Panc1 (cell line): Measurements from ENCODE around the gene LRRC71. TPM values are rescaled to one million over a fixed set of nuclear protein-coding genes. Genes with fewer than 3 reads are reported as not detected.

Source experiments
- ATAC-seq: fragments of 200-7000 bp; cut with Tn5 transposase; 2 replicates; pipeline ENCODE4 v1.9.1; 2020; ENCODE audit warnings: mild to moderate bottlenecking, moderate library complexity
- BruUV-seq: library from RNA; stranded (reverse); fragments of 400-500 nt; replicated peaks from 2 replicates; lab custom pipeline; 2021; lab: Mats Ljungman, UMichigan
- CTCF ChIA-PET: fragments of 300-600 bp; sonication (Branson Sonifier 250); formaldehyde crosslinking; loops from one replicate; lab custom pipeline; 2022; ENCODE audit warnings: antibody characterized with exemption; lab: Charles Lee
- POLR2A ChIA-PET: fragments of 300-600 bp; sonication (Branson Sonifier 250); formaldehyde crosslinking; loops from one replicate; lab custom pipeline; 2022; ENCODE audit warnings: antibody characterized with exemption; lab: Charles Lee
- DNase-seq: peaks from one replicate; pipeline ENCODE4 v3.0.0-alpha.2; 2010; ENCODE audit warnings: low read depth, low spot score
- H3K27ac ChIP-seq: 2 replicates; pipeline ENCODE4 v1.5.1; 2011; ENCODE audit warnings: mild to moderate bottlenecking, low read length, inconsistent platforms
- H3K27me3 ChIP-seq: fragments of 200-500 bp; sonication (Bioruptor generic); 2 replicates; pipeline ENCODE4 v1.6.0; 2014; ENCODE audit warnings: low read length, inconsistent platforms; ENCODE audit not compliant: control insufficient read depth, insufficient read depth
- H3K36me3 ChIP-seq: fragments of 200-500 bp; sonication (Bioruptor generic); 2 replicates; pipeline ENCODE4 v1.5.1; 2014; ENCODE audit warnings: inconsistent platforms, mild to moderate bottlenecking, low read length, moderate library complexity; ENCODE audit not compliant: control insufficient read depth, insufficient read depth
- H3K4me1 ChIP-seq: 2 replicates; pipeline ENCODE4 v1.5.1; 2011; ENCODE audit warnings: inconsistent platforms, mild to moderate bottlenecking, low read length, moderate library complexity; ENCODE audit not compliant: control insufficient read depth, insufficient read depth
- H3K4me3 ChIP-seq, 2 experiments: 2 replicates each; pipeline ENCODE4 v1.5.1; 2011 to 2012; ENCODE audit warnings: low read depth in 2 of 2, low read length in 2 of 2, mild to moderate bottlenecking in 2 of 2, inconsistent platforms in 1 of 2, moderate library complexity in 1 of 2
- H3K9me3 ChIP-seq: fragments of 200-500 bp; sonication (Bioruptor generic); 2 replicates; pipeline ENCODE4 v1.5.1; 2014; ENCODE audit warnings: low read depth, mild to moderate bottlenecking, inconsistent platforms, low read length, moderate library complexity; ENCODE audit not compliant: control insufficient read depth, insufficient read depth
- POLR2AphosphoS5 ChIP-seq: IDR thresholded peaks from 2 replicates; pipeline ENCODE4 v1.6.1; 2012; ENCODE audit warnings: mild to moderate bottlenecking, low read depth, low read length, moderate library complexity
- SIN3A ChIP-seq: IDR thresholded peaks from 2 replicates; pipeline ENCODE4 v1.6.1; 2012; ENCODE audit warnings: low read depth, mild to moderate bottlenecking, low read length, moderate library complexity, borderline replicate concordance; ENCODE audit not compliant: insufficient read depth
- TCF7L2 ChIP-seq: IDR thresholded peaks from 2 replicates; pipeline ENCODE4 v1.6.1; 2011; ENCODE audit warnings: mild to moderate bottlenecking, low read depth, low read length, inconsistent platforms
- in situ Hi-C: cut with HindIII; loops from 2 replicates; pipeline ENCODE4 v1.10.0; 2016; ENCODE audit warnings: low sequenced_read_pairs, low pct_unique_long_range_greater_than_20kb
- intact Hi-C: fragments of 100-400 bp; cut with micrococcal nuclease; formaldehyde crosslinking; loops from one replicate; pipeline ENCODE4 v1.10.0; 2022; ENCODE audit not compliant: unreplicated experiment
- total RNA-seq: library from RNA; stranded (reverse); gene quantifications from one replicate; pipeline ENCODE4 v1.2.1, GENCODE V29; 2021; ENCODE audit not compliant: unreplicated experiment
- TF ChIP-seq, protein P1 (sequence below), 2 experiments: IDR thresholded peaks; 2 replicates each; pipeline ENCODE4 v1.6.1; 2011 to 2012; ENCODE audit warnings: low read depth in 2 of 2, control low read depth in 1 of 2, low read length in 1 of 2, mild to moderate bottlenecking in 1 of 2, moderate library complexity in 1 of 2; ENCODE audit not compliant: insufficient read depth in 1 of 2
- TF ChIP-seq, protein P2 (sequence below): fragments of 450-650 bp; IDR thresholded peaks from 2 replicates; pipeline ENCODE4 v1.5.1; 2017; ENCODE audit warnings: mild to moderate bottlenecking

The LRRC71 gene
- total RNA-seq, 1 experiment from 2014 or later: 0.77 TPM

DNA sequence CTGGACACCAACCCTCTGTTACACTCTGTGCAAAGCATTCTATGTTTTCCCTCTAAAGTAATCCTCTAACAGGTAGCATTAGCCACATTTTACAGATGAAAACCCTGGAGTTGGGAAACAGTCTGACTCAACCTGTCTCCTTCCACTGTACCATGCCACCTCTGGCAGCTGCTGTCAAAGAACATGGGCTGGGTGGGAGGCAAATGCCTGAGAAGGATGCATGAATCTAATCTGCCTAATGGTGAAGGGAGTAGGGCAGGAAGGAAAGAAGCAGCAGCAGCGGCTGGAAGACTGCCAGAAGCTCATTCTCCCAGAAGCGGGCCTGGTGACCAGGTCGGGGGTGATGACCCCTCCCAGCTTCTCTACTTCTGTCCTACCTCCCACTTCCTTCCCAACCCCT, 21.7 kb downstream of the LRRC71 start:
- Histone ChIP-seq H3K9me3 (no peaks in the 10 kb centered on the region), H3K4me1 (no peaks in the 10 kb centered on the region), H3K27ac (no peak overlapping the region), H3K27me3 (no peaks in the 10 kb centered on the region), H3K4me3 (no peak overlapping the region), H3K36me3 (no peaks in the 10 kb centered on the region; the same call in 1 of the 2 replicates)
- in situ Hi-C loops (no loop called here), intact Hi-C loops (no loop called here)
- no peak for TF ChIP-seq POLR2AphosphoS5
- TF ChIP-seq SIN3A: no peak
- TF ChIP-seq, protein P1, sequence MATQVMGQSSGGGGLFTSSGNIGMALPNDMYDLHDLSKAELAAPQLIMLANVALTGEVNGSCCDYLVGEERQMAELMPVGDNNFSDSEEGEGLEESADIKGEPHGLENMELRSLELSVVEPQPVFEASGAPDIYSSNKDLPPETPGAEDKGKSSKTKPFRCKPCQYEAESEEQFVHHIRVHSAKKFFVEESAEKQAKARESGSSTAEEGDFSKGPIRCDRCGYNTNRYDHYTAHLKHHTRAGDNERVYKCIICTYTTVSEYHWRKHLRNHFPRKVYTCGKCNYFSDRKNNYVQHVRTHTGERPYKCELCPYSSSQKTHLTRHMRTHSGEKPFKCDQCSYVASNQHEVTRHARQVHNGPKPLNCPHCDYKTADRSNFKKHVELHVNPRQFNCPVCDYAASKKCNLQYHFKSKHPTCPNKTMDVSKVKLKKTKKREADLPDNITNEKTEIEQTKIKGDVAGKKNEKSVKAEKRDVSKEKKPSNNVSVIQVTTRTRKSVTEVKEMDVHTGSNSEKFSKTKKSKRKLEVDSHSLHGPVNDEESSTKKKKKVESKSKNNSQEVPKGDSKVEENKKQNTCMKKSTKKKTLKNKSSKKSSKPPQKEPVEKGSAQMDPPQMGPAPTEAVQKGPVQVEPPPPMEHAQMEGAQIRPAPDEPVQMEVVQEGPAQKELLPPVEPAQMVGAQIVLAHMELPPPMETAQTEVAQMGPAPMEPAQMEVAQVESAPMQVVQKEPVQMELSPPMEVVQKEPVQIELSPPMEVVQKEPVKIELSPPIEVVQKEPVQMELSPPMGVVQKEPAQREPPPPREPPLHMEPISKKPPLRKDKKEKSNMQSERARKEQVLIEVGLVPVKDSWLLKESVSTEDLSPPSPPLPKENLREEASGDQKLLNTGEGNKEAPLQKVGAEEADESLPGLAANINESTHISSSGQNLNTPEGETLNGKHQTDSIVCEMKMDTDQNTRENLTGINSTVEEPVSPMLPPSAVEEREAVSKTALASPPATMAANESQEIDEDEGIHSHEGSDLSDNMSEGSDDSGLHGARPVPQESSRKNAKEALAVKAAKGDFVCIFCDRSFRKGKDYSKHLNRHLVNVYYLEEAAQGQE (IDR thresholded peaks at IDR 0.05; ENCODE audit: insufficient read depth in 1 of 2, low read depth in 2 of 2, low read length in 1 of 2): no peak
- no peak for TF ChIP-seq TCF7L2
- TF ChIP-seq, protein P2, sequence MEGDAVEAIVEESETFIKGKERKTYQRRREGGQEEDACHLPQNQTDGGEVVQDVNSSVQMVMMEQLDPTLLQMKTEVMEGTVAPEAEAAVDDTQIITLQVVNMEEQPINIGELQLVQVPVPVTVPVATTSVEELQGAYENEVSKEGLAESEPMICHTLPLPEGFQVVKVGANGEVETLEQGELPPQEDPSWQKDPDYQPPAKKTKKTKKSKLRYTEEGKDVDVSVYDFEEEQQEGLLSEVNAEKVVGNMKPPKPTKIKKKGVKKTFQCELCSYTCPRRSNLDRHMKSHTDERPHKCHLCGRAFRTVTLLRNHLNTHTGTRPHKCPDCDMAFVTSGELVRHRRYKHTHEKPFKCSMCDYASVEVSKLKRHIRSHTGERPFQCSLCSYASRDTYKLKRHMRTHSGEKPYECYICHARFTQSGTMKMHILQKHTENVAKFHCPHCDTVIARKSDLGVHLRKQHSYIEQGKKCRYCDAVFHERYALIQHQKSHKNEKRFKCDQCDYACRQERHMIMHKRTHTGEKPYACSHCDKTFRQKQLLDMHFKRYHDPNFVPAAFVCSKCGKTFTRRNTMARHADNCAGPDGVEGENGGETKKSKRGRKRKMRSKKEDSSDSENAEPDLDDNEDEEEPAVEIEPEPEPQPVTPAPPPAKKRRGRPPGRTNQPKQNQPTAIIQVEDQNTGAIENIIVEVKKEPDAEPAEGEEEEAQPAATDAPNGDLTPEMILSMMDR: no peak
- no TSS peak for BruUV-seq
- CTCF ChIA-PET: no interaction called here
- POLR2A ChIA-PET: no interaction called here
- DNase-seq (no peak), ATAC-seq (no peak)

DNA sequence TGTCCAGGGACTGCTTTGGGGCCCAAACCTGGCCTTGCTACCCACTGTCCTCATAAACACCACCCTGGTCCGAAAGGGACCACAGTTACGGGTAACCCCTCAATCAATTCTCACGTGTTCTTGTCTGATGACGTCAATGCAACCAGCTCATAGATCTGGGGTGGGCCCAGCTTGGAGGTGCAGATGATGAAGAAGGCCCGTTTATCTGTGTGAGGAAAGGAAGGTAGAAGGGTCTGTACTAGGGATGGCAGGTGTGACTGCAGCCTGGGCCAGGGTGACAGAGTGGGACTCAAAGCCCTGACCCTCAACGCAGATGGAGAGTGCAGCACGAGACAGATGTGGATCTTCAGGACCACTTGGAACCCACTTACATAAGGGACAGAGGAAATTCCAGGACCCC, 22.1 kb downstream of the LRRC71 start:
- TF ChIP-seq POLR2AphosphoS5 (no peak), TCF7L2 (no peak), SIN3A (no peak)
- TF ChIP-seq, protein P2: no peak
- TF ChIP-seq, protein P1 (IDR thresholded peaks at IDR 0.05; ENCODE audit: insufficient read depth in 1 of 2, low read depth in 2 of 2, low read length in 1 of 2): no peak
- ATAC-seq (no peak), DNase-seq (no peak)
- POLR2A ChIA-PET: no interaction called here
- Histone ChIP-seq H3K4me3 (no peak overlapping the region), H3K36me3 (peaks cover 3% of the 10 kb centered on the region; the same call in 1 of the 2 replicates), H3K4me1 (no peaks in the 10 kb centered on the region), H3K27ac (no peak overlapping the region), H3K27me3 (no peaks in the 10 kb centered on the region), H3K9me3 (no peaks in the 10 kb centered on the region)
- BruUV-seq: no TSS peak
- in situ Hi-C loops (no loop called here), intact Hi-C loops (no loop called here)
- CTCF ChIA-PET: no interaction called here
